T-helper 1 cell treated with Interleukin-12 subunit alpha and Interleukin-12 subunit beta and Interleukin-4 antibody, amounts not matched to agents 30 ng/mL and 1 ng/mL, for 36 hours (primary cell): ENCODE results near the gene RGS3. TPM values are rescaled to one million over a fixed set of nuclear protein-coding genes. Genes with fewer than 3 reads are reported as not detected.
"Not testable (repeated sequence)": the region's sequence is repeated elsewhere in the genome, so short reads cannot be mapped to it uniquely, and the experiment has no call there.

Source experiments
- intact Hi-C: fragments of 100-400 bp; cut with micrococcal nuclease; formaldehyde crosslinking; loops from one replicate; pipeline ENCODE4 v1.15.1; 2024
- total RNA-seq: library from RNA; stranded (reverse); gene quantifications from 2 replicates; pipeline ENCODE4 v1.2.3, GENCODE V29; 2022

The RGS3 gene
- total RNA-seq, result 31.2 and 35.9 TPM in 2 replicates

- intact Hi-C loops, result no loop called here
Measured at GRCh38 chr9:113463418-113464285, at the start of gene RGS3. RGS3 (plus strand) TSS chr9:113463727; CDS start chr9:113463803, 76 bp downstream.

GRCh38 chr9:113416149-113416721, 47.3 kb upstream of the RGS3 start:
- intact Hi-C loops, result loop anchor here (10.0 kb wide), 1 partner anchor 1241 kb away; the partner anchor contains the start of gene SUSD1

- intact Hi-C loops, result loop anchor here (10.0 kb wide), 1 partner anchor 1243 kb away; the partner anchor contains the start of gene SUSD1
Measured at GRCh38 chr9:113417370-113417769, 46.2 kb upstream of the RGS3 start.

GRCh38 chr9:113421726-113422125, 41.8 kb upstream of the RGS3 start:
- intact Hi-C loops, result no loop called here

- intact Hi-C loops, result no loop called here
Measured at GRCh38 chr9:113425072-113425471, 38.5 kb upstream of the RGS3 start.

GRCh38 chr9:113426701-113427100, 36.8 kb upstream of the RGS3 start:
- intact Hi-C loops, result no loop called here

- intact Hi-C loops, result no loop called here
Measured at GRCh38 chr9:113427629-113428028, 35.9 kb upstream of the RGS3 start.

- intact Hi-C loops, result no loop called here
Measured at GRCh38 chr9:113428062-113428615, 35.4 kb upstream of the RGS3 start.

GRCh38 chr9:113431191-113431590, 32.3 kb upstream of the RGS3 start:
- intact Hi-C loops, result loop anchor here (5.0 kb wide), 1 partner anchor 1056 kb away; no protein-coding TSS in a partner anchor

- intact Hi-C loops, result no loop called here
Measured at GRCh38 chr9:113436728-113437515, 26.6 kb upstream of the RGS3 start.

- intact Hi-C loops, result not testable (repeated sequence)
Measured at GRCh38 chr9:113437716-113438115, 25.8 kb upstream of the RGS3 start.

GRCh38 chr9:113444736-113445135, 18.8 kb upstream of the RGS3 start:
- intact Hi-C loops, result no loop called here

- intact Hi-C loops, result loop anchor here (2.0 kb wide), 4 partner anchors 70 to 212 kb away; no protein-coding TSS in a partner anchor
Measured at GRCh38 chr9:113446323-113446740, 17.2 kb upstream of the RGS3 start.

- intact Hi-C loops, result no loop called here
Measured at GRCh38 chr9:113449376-113449775, 14.2 kb upstream of the RGS3 start.

GRCh38 chr9:113452113-113452605, 11.4 kb upstream of the RGS3 start:
- intact Hi-C loops, result no loop called here

- intact Hi-C loops, result loop anchor here (2.0 kb wide), 1 partner anchor 58 kb away; no protein-coding TSS in a partner anchor
Measured at GRCh38 chr9:113454914-113455761, 8.4 kb upstream of the RGS3 start.

GRCh38 chr9:113456235-113456634, 7.3 kb upstream of the RGS3 start:
- intact Hi-C loops, result no loop called here

- intact Hi-C loops, result no loop called here
Measured at GRCh38 chr9:113461285-113461684, 2.2 kb upstream of the RGS3 start.

- intact Hi-C loops, result no loop called here
Measured at GRCh38 chr9:113461943-113462342, 1.6 kb upstream of the RGS3 start.

GRCh38 chr9:113462781-113463286, 693 bp upstream of the RGS3 start:
- intact Hi-C loops, result no loop called here
